GM18517 (cell line): Measurements from ENCODE around the gene NWD2.
A peak's percentile ranks its signal among the peaks of the same experiment; 100 is the strongest.
"Not testable (repeated sequence)": the region's sequence is repeated elsewhere in the genome, so short reads cannot be mapped to it uniquely, and the experiment has no call there.

Experiments
- ATAC-seq: cut with Tn5 transposase; IDR thresholded peaks from one replicate; pipeline ENCODE4 v1.9.1; 2021; ENCODE audit warnings: mild to moderate bottlenecking, moderate library complexity; ENCODE audit not compliant: unreplicated experiment

The NWD2 gene

GRCh38 chr4:37392521-37393255 is 148.1 kb downstream of the NWD2 start:
- no peak for ATAC-seq

GRCh38 chr4:37393321-37393720 is 148.8 kb downstream of the NWD2 start:
- ATAC-seq = no peak

- peak; percentile 54 for ATAC-seq
Measured at GRCh38 chr4:37393889-37394288, 149.3 kb downstream of the NWD2 start.

GRCh38 chr4:37397505-37397904 is 153.0 kb downstream of the NWD2 start:
- ATAC-seq = no peak

- ATAC-seq = peak; percentile 94
Measured at GRCh38 chr4:37400241-37400881, 155.8 kb downstream of the NWD2 start.

DNA sequence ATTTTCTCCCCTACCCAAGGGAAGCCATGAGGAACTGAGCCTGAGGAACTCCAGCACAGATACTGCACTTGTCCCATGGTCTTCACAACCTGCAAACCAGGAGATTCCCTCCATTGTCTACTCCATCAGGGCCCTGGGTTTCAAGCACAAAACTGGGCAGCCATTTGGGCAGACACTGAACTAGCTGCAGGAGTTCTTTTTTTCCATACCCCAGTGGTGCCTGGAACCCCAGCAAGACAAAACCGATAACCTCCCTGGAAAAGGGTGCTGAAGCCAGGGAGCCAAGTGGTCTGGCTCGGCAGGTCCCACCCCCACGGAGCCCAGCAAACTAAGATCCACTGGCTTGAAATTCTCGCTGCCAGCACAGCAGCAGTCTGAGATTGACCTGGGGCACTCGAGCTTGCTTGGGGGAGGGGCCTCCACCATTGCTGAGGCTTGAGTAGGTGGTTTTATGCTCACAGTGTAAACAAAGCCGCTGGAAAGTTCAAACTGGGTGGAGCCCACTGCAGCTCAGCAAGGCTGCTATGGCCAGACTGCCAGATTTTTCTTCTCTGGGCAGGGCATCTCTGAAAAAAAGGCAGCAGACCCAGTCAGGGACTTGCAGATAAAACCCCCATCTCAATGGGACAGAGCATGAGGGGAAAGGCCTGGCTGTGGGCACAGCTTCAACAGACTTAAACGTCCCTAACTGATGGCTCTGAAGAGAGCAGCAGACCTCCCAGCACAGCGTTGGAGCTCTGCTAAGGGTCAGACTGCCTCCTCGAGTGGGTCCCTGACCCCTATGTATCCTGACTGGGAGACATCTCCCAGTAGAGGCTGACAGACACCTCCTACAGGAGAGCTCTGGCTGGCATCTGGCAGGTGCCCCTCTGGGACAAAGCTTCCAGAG is 163.6 kb downstream of the NWD2 start:
- not testable (repeated sequence) for ATAC-seq

- not testable (repeated sequence) for ATAC-seq
Measured at GRCh38 chr4:37413612-37414011, 169.1 kb downstream of the NWD2 start.

- no peak for ATAC-seq
Measured at GRCh38 chr4:37415845-37416369, 171.4 kb downstream of the NWD2 start.

GRCh38 chr4:37421614-37422013 is 177.1 kb downstream of the NWD2 start:
- ATAC-seq = no peak

- no peak for ATAC-seq
Measured at GRCh38 chr4:37422102-37422501, 177.6 kb downstream of the NWD2 start.

- ATAC-seq = no peak
Measured at GRCh38 chr4:37422638-37423037, 178.1 kb downstream of the NWD2 start.

DNA sequence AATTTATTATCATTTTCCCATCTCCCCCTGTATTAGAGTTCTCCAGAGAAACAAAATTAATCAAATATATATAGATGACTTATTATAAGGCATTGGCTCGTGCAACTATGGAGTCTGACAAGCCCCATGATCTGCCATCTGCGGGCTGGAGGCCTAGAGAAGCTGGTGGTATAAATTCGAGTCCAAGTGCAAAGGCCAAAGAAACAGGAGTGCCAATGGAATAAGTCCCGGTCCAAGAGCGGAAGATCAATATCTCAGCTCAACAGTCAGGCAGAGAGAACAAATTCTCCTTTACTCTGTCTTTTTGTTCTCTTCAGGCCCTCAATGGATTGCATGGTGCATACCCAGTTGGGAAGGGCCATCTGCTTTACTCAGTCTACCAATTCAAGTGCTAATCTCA is 178.8 kb downstream of the NWD2 start:
- ATAC-seq = no peak

DNA sequence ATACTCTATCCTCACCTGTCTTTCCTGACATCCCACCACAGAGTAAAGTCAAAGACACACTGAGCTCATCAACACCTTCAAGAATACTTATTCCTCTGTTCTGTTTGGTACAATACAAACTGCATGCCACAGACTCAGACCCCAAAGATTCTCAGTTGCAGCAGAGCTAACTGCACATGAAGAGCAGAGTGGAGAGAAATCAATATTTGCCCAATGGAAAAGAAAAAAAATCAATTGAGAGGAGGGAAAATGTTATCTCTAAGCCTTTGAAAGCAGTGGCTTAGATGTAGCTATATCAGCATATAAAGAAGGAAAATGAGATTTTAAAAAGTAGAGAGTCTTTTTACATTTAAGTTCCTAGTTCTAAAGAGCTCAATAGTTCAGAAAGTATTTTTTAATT is 180.2 kb downstream of the NWD2 start:
- no peak for ATAC-seq

DNA sequence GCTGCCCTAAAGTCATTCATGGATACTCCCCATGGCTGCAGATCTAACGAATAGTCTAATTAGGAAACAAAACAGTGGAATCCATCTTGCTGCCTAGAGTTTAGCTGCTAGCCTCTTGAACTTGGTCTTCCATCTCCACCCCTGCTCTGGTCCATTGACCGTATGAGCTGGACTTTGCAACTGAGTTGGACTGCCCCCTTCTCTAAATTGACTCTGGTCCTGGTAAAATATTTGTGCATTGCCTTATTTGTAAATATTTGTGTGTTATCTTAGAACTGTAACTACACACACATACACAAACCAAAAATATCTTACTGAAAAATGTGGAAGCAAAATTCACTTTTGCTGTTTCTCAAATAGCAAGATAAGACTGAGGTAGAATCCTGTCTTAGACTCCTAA is 181.3 kb downstream of the NWD2 start:
- ATAC-seq = no peak

- no peak for ATAC-seq
Measured at GRCh38 chr4:37427193-37427592, 182.7 kb downstream of the NWD2 start.

- no peak for ATAC-seq
Measured at GRCh38 chr4:37429906-37430305, 185.4 kb downstream of the NWD2 start.

GRCh38 chr4:37430718-37431416 is 186.3 kb downstream of the NWD2 start:
- ATAC-seq = no peak

- peak; percentile 86 for ATAC-seq
Measured at GRCh38 chr4:37431417-37431743, 186.8 kb downstream of the NWD2 start.

- no peak for ATAC-seq
Measured at GRCh38 chr4:37434469-37434868, 189.9 kb downstream of the NWD2 start.

GRCh38 chr4:37436546-37436945 is 192.0 kb downstream of the NWD2 start:
- ATAC-seq = no peak

DNA sequence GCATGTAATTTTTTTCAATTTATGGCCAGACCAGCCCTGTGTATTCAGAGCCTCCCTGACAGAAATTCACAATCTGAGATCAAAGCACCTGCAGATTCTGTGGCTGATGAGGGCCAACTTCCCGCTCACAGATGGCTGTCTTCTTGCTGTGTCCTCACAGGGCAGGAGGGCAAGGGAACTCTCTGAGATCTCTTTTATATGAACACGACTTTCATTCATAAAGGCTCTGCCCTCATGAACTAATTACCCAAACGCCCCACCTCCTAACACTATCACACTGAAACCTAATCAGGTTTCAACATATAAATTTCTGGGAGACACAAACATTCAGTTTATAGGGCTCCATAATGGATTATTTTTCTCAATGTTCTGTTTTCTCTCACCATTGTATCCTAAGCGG is 192.6 kb downstream of the NWD2 start:
- ATAC-seq = no peak
